Astrocyte (in vitro differentiated cells and primary cell): ENCODE data around the gene C5AR1. TPM values are rescaled to one million over a fixed set of nuclear protein-coding genes. Genes with fewer than 3 reads are reported as not detected.

Source experiments
- DNase-seq: peaks from one replicate; pipeline ENCODE4 v3.0.0-alpha.2; 2010; ENCODE audit warnings: low read depth
- FAIRE-seq: peaks from 2 replicates; lab custom pipeline; 2011; peaks lifted over from hg19 to GRCh38; lab: Jason Lieb, UNC
- H2AFZ ChIP-seq: 2 replicates; pipeline ENCODE4 v1.6.0; 2012; ENCODE audit warnings: low read depth, low read length, inconsistent platforms
- H3K27ac ChIP-seq: 2 replicates; pipeline ENCODE4 v1.5.1; 2011; ENCODE audit warnings: low read depth, low read length, inconsistent platforms
- H3K27me3 ChIP-seq: 2 replicates; pipeline ENCODE4 v1.6.0; 2011; ENCODE audit warnings: low read length, inconsistent platforms; ENCODE audit not compliant: insufficient read depth
- H3K36me3 ChIP-seq: 2 replicates; pipeline ENCODE4 v1.5.1; 2011; ENCODE audit warnings: low read length, inconsistent platforms; ENCODE audit not compliant: insufficient read depth
- H3K4me1 ChIP-seq: 2 replicates; pipeline ENCODE4 v1.5.1; 2011; ENCODE audit warnings: low read length, inconsistent platforms; ENCODE audit not compliant: insufficient read depth
- H3K4me2 ChIP-seq: 2 replicates; pipeline ENCODE4 v1.6.0; 2012; ENCODE audit warnings: low read length, inconsistent platforms
- H3K4me3 ChIP-seq: 2 replicates; pipeline ENCODE4 v1.5.1; 2011; ENCODE audit warnings: low read depth, mild to moderate bottlenecking, low read length, inconsistent platforms; ENCODE audit not compliant: insufficient read depth
- H3K79me2 ChIP-seq: 2 replicates; pipeline ENCODE4 v1.6.0; 2012; ENCODE audit warnings: mild to moderate bottlenecking, low read length, inconsistent platforms; ENCODE audit not compliant: insufficient read depth
- H3K9ac ChIP-seq: 2 replicates; pipeline ENCODE4 v1.6.0; 2012; ENCODE audit warnings: mild to moderate bottlenecking, low read length, inconsistent platforms
- H3K9me3 ChIP-seq: 2 replicates; pipeline ENCODE4 v1.5.1; 2012; ENCODE audit warnings: low read depth, mild to moderate bottlenecking, low read length, inconsistent platforms; ENCODE audit not compliant: insufficient read depth
- H4K20me1 ChIP-seq: 2 replicates; pipeline ENCODE4 v1.6.0; 2012; ENCODE audit warnings: low read length, inconsistent platforms; ENCODE audit not compliant: insufficient read depth
- H3K27ac Mint-ChIP-seq: one replicate; pipeline ENCODE4 v1.8.0; 2021; ENCODE audit warnings: mild to moderate bottlenecking, mixed read lengths; ENCODE audit not compliant: unreplicated experiment
- H3K27me3 Mint-ChIP-seq: one replicate; pipeline ENCODE4 v1.8.0; 2021; ENCODE audit warnings: low read depth, mixed read lengths; ENCODE audit not compliant: unreplicated experiment
- H3K36me3 Mint-ChIP-seq: one replicate; pipeline ENCODE4 v1.8.0; 2021; ENCODE audit warnings: low read depth, mixed read lengths; ENCODE audit not compliant: unreplicated experiment
- H3K4me1 Mint-ChIP-seq: one replicate; pipeline ENCODE4 v1.8.0; 2021; ENCODE audit warnings: low read depth, mixed read lengths; ENCODE audit not compliant: unreplicated experiment
- H3K4me3 Mint-ChIP-seq: one replicate; pipeline ENCODE4 v1.8.0; 2021; ENCODE audit warnings: mild to moderate bottlenecking, moderate library complexity, mixed read lengths; ENCODE audit not compliant: unreplicated experiment
- H3K9me3 Mint-ChIP-seq: one replicate; pipeline ENCODE4 v1.8.0; 2021; ENCODE audit warnings: mild to moderate bottlenecking, mixed read lengths; ENCODE audit not compliant: unreplicated experiment
- CTCF ChIP-seq: IDR thresholded peaks from 2 replicates; pipeline ENCODE4 v1.5.1; 2011; ENCODE audit warnings: low read depth, mild to moderate bottlenecking, inconsistent platforms, low read length, moderate library complexity; ENCODE audit not compliant: insufficient read depth
- EZH2 ChIP-seq: IDR thresholded peaks from 2 replicates; pipeline ENCODE4 v1.6.1; 2012; ENCODE audit warnings: mild to moderate bottlenecking, low read length, inconsistent platforms; ENCODE audit not compliant: insufficient read depth
- total RNA-seq: library from RNA; stranded (reverse); gene quantifications from 2 replicates; pipeline ENCODE4 v1.2.1, GENCODE V29; 2021

C5AR1 gene
- total RNA-seq, 1 donor from 2014 or later: 4.6 TPM

- H3K27me3 ChIP-seq: no peaks in the 10 kb centered on the region
- no peak for FAIRE-seq
- TF ChIP-seq CTCF: no peak
- TF ChIP-seq EZH2: no peak
- H3K4me1 Mint-ChIP-seq: peaks cover 15% of the 10 kb centered on the region
- H3K9me3 ChIP-seq: no peaks in the 10 kb centered on the region
- H3K4me3 Mint-ChIP-seq: peak overlapping the region; percentile 87
- no peaks in the 10 kb centered on the region for H3K79me2 ChIP-seq
- peak overlapping the region; percentile 66 for H3K4me3 ChIP-seq
- H3K27me3 Mint-ChIP-seq: no peaks in the 10 kb centered on the region
- peak overlapping the region; percentile 94 for H3K27ac ChIP-seq
- H3K4me1 ChIP-seq: peaks cover 27% of the 10 kb centered on the region
- peaks cover 28% of the 10 kb centered on the region for H4K20me1 ChIP-seq
- peak; percentile 87 for DNase-seq
- H3K9me3 Mint-ChIP-seq: no peaks in the 10 kb centered on the region
- H3K4me2 ChIP-seq: peak overlapping the region; percentile 89
- peaks cover 16% of the 10 kb centered on the region for H3K36me3 Mint-ChIP-seq
- no peak overlapping the region for H2AFZ ChIP-seq
- peak overlapping the region; percentile 89 for H3K9ac ChIP-seq
- H3K36me3 ChIP-seq: peaks cover 3% of the 10 kb centered on the region
- H3K27ac Mint-ChIP-seq: peak overlapping the region; percentile 98
Observed at GRCh38 chr19:47273313-47274070, 36.2 kb upstream of the C5AR1 start.

- peak within 1 kb of the TSS; percentile 87 for H3K4me3 Mint-ChIP-seq
- Histone ChIP-seq H3K36me3 (peaks cover 3% of the 10 kb centered on the region), H3K27ac (peak within 1 kb of the TSS; percentile 94), H3K79me2 (no peaks in the 10 kb centered on the region), H3K4me2 (peak within 1 kb of the TSS; percentile 89), H3K9me3 (no peaks in the 10 kb centered on the region), H4K20me1 (peaks cover 28% of the 10 kb centered on the region), H3K9ac (peak within 1 kb of the TSS; percentile 89), H3K4me3 (peak within 1 kb of the TSS; percentile 68), H2AFZ (peak within 1 kb of the TSS; percentile 66), H3K27me3 (no peaks in the 10 kb centered on the region), H3K4me1 (peaks cover 27% of the 10 kb centered on the region)
- TF ChIP-seq CTCF: no peak
- no peak for TF ChIP-seq EZH2
- DNase-seq (peak; percentile 72), FAIRE-seq (no peak)
- H3K36me3 Mint-ChIP-seq: peaks cover 16% of the 10 kb centered on the region
- peak within 1 kb of the TSS; percentile 95 for H3K27ac Mint-ChIP-seq
- no peaks in the 10 kb centered on the region for H3K9me3 Mint-ChIP-seq
- no peaks in the 10 kb centered on the region for H3K27me3 Mint-ChIP-seq
- peaks cover 15% of the 10 kb centered on the region for H3K4me1 Mint-ChIP-seq
Observed at GRCh38 chr19:47274071-47274890, 35.4 kb upstream of the C5AR1 start, which contains the start of gene INAFM1. Gene INAFM1, plus strand, starts transcription at chr19:47274885. Its CDS starts 35 bp downstream, at chr19:47274920.
